GM23248 (cell line): ENCODE measurements around the gene TANGO6.

Experiments
- EZH2 ChIP-seq: fragments of 200-600 bp; sonication (generic); IDR thresholded peaks from 2 replicates; pipeline ENCODE4 v1.6.1; 2018; ENCODE audit warnings: antibody characterized with exemption, mild to moderate bottlenecking; ENCODE audit not compliant: insufficient read depth, poor library complexity, severe bottlenecking
- EZH2phosphoT487 ChIP-seq: fragments of 200-600 bp; sonication (generic); IDR thresholded peaks from 2 replicates; pipeline ENCODE4 v1.6.1; 2018; ENCODE audit warnings: antibody characterized with exemption, moderate library complexity, mild to moderate bottlenecking, low read depth; ENCODE audit not compliant: insufficient read depth

- no peak for TF ChIP-seq EZH2
- TF ChIP-seq EZH2phosphoT487 = no peak
Observed at GRCh38 chr16:68915589-68915988, 72.3 kb downstream of the TANGO6 start.
